ENCODE data around the gene PKIB.
A peak's percentile ranks its signal among the peaks of the same experiment; 100 is the strongest.

Gene PKIB, protein sequence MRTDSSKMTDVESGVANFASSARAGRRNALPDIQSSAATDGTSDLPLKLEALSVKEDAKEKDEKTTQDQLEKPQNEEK

GRCh38 chr6:122609881-122610689 lies at the start of gene PKIB:
TSS of gene PKIB (plus strand) at chr6:122610405. CDS start at chr6:122717795, 107,390 bp downstream.
- DNase-seq (ENCODE audit: low read depth), result peak; percentile 77
- Histone ChIP-seq H3K9me3 (ENCODE audit: control insufficient read depth, low read length) (no peaks in the 10 kb centered on the region), H3K4me1 (ENCODE audit: control insufficient read depth, insufficient read depth, low read length) (peaks cover 11% of the 10 kb centered on the region), H3K4me3 (ENCODE audit: low read length) (peak within 1 kb of the TSS; percentile 83), H3K9ac (ENCODE audit: low read length) (peak within 1 kb of the TSS; percentile 8), H3K27me3 (replicated peaks; ENCODE audit: control insufficient read depth, insufficient read depth, low read length) (peaks cover 15% of the 10 kb centered on the region), H3K36me3 (ENCODE audit: control insufficient read depth, insufficient read depth, low read length, severe bottlenecking) (no peaks in the 10 kb centered on the region)

GRCh38 chr6:122563364-122564052 lies 46.7 kb upstream of the PKIB start:
- no peaks in the 10 kb centered on the region for H3K27me3 ChIP-seq (replicated peaks; ENCODE audit: control insufficient read depth, insufficient read depth, low read length)
- H3K4me3 ChIP-seq (ENCODE audit: low read length), result no peak overlapping the region
- no peaks in the 10 kb centered on the region for H3K4me1 ChIP-seq (ENCODE audit: control insufficient read depth, insufficient read depth, low read length)
- no peak overlapping the region for H3K9ac ChIP-seq (ENCODE audit: low read length)
- H3K9me3 ChIP-seq (ENCODE audit: control insufficient read depth, low read length), result peaks cover 5% of the 10 kb centered on the region
- no peak for DNase-seq (ENCODE audit: low read depth)
- H3K36me3 ChIP-seq (ENCODE audit: control insufficient read depth, insufficient read depth, low read length, severe bottlenecking), result no peaks in the 10 kb centered on the region

- no peak overlapping the region for H3K4me3 ChIP-seq (ENCODE audit: low read length)
- no peaks in the 10 kb centered on the region for H3K4me1 ChIP-seq (ENCODE audit: control insufficient read depth, insufficient read depth, low read length)
- no peaks in the 10 kb centered on the region for H3K36me3 ChIP-seq (ENCODE audit: control insufficient read depth, insufficient read depth, low read length, severe bottlenecking)
- H3K27me3 ChIP-seq (replicated peaks; ENCODE audit: control insufficient read depth, insufficient read depth, low read length), result no peaks in the 10 kb centered on the region
- DNase-seq (ENCODE audit: low read depth), result no peak
- no peak overlapping the region for H3K9ac ChIP-seq (ENCODE audit: low read length)
- H3K9me3 ChIP-seq (ENCODE audit: control insufficient read depth, low read length), result peaks cover 5% of the 10 kb centered on the region
Measured at GRCh38 chr6:122564230-122564629, 46.0 kb upstream of the PKIB start.

DNA sequence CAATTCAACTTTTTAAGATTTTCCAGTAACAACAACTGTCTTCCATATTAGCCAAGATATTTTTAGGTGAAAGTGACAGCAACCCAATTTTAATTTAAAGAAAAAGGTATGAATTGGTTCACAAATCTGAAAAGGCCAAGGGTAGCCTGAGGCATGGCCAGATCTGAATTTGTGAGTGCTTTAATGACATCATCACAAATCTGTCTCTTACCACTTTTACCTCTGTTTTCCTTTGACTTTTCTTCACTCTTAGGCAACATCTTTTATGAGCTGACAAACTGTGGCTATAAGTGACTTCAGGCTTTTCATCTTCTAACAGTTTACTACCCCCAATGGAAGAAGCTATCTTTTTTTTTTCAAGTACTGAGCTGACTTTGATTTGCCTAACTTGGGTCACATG lies 44.5 kb upstream of the PKIB start:
- Histone ChIP-seq H3K4me3 (ENCODE audit: low read length) (no peak overlapping the region), H3K9ac (ENCODE audit: low read length) (no peak overlapping the region), H3K9me3 (ENCODE audit: control insufficient read depth, low read length) (peaks cover 5% of the 10 kb centered on the region), H3K27me3 (replicated peaks; ENCODE audit: control insufficient read depth, insufficient read depth, low read length) (no peaks in the 10 kb centered on the region), H3K4me1 (ENCODE audit: control insufficient read depth, insufficient read depth, low read length) (no peaks in the 10 kb centered on the region), H3K36me3 (ENCODE audit: control insufficient read depth, insufficient read depth, low read length, severe bottlenecking) (no peaks in the 10 kb centered on the region)
- DNase-seq (ENCODE audit: low read depth), result no peak

DNA sequence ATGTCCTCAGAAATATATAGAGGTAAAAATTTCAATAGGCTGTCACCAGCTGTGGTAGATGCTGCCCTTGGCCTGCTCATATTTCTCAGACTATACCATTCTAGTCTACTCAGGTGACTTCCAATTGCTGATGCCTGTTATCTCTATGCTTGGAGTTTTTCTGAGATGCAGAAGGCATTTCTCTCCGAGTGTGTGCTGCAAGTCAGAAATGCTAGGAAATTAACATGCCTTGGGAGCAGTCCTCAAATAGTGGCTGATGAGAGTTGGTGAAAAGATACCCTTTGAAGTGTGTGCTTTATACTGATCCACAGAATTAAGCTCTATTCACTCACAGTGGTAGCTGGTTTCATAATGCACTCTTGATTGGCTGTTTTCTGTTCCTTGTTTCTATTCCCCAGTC lies 43.2 kb upstream of the PKIB start:
- no peak for DNase-seq (ENCODE audit: low read depth)
- Histone ChIP-seq H3K4me1 (ENCODE audit: control insufficient read depth, insufficient read depth, low read length) (no peaks in the 10 kb centered on the region), H3K9ac (ENCODE audit: low read length) (no peak overlapping the region), H3K4me3 (ENCODE audit: low read length) (no peak overlapping the region), H3K27me3 (replicated peaks; ENCODE audit: control insufficient read depth, insufficient read depth, low read length) (no peaks in the 10 kb centered on the region), H3K36me3 (ENCODE audit: control insufficient read depth, insufficient read depth, low read length, severe bottlenecking) (no peaks in the 10 kb centered on the region), H3K9me3 (ENCODE audit: control insufficient read depth, low read length) (peaks cover 4% of the 10 kb centered on the region)

DNA sequence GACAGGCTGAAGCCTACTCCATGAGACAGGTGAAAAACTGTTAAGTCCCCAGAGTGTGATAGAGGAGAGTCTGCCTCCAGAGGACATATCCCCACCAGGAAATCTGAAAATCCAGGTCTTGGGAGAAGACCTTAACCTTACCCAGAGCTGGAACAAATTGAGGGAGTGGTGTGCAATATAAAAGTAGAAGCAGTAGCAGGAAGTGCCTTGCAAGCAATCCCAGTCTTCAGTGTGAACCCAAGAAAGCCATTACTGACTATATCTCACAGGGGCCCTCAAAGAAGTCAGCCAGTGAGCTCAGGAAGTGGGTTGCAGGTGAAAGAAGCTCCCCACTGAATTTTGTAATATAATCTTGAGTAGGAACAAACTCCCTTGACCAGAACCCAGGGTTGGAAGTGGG lies 41.9 kb upstream of the PKIB start:
- Histone ChIP-seq H3K27me3 (replicated peaks; ENCODE audit: control insufficient read depth, insufficient read depth, low read length) (no peaks in the 10 kb centered on the region), H3K4me3 (ENCODE audit: low read length) (no peak overlapping the region), H3K36me3 (ENCODE audit: control insufficient read depth, insufficient read depth, low read length, severe bottlenecking) (no peaks in the 10 kb centered on the region), H3K9me3 (ENCODE audit: control insufficient read depth, low read length) (no peaks in the 10 kb centered on the region), H3K9ac (ENCODE audit: low read length) (no peak overlapping the region), H3K4me1 (ENCODE audit: control insufficient read depth, insufficient read depth, low read length) (no peaks in the 10 kb centered on the region)
- no peak for DNase-seq (ENCODE audit: low read depth)

GRCh38 chr6:122568797-122569221 lies 41.4 kb upstream of the PKIB start:
- Histone ChIP-seq H3K9ac (ENCODE audit: low read length) (no peak overlapping the region), H3K9me3 (ENCODE audit: control insufficient read depth, low read length) (no peaks in the 10 kb centered on the region), H3K4me3 (ENCODE audit: low read length) (no peak overlapping the region), H3K27me3 (replicated peaks; ENCODE audit: control insufficient read depth, insufficient read depth, low read length) (no peaks in the 10 kb centered on the region), H3K36me3 (ENCODE audit: control insufficient read depth, insufficient read depth, low read length, severe bottlenecking) (no peaks in the 10 kb centered on the region), H3K4me1 (ENCODE audit: control insufficient read depth, insufficient read depth, low read length) (no peaks in the 10 kb centered on the region)
- no peak for DNase-seq (ENCODE audit: low read depth)

- Histone ChIP-seq H3K9me3 (ENCODE audit: control insufficient read depth, low read length) (peaks cover 2% of the 10 kb centered on the region), H3K4me3 (ENCODE audit: low read length) (no peak overlapping the region), H3K27me3 (replicated peaks; ENCODE audit: control insufficient read depth, insufficient read depth, low read length) (no peaks in the 10 kb centered on the region), H3K4me1 (ENCODE audit: control insufficient read depth, insufficient read depth, low read length) (no peaks in the 10 kb centered on the region), H3K9ac (ENCODE audit: low read length) (no peak overlapping the region), H3K36me3 (ENCODE audit: control insufficient read depth, insufficient read depth, low read length, severe bottlenecking) (no peaks in the 10 kb centered on the region)
- DNase-seq (ENCODE audit: low read depth), result no peak
Measured at GRCh38 chr6:122569230-122569771, 40.9 kb upstream of the PKIB start.

DNA sequence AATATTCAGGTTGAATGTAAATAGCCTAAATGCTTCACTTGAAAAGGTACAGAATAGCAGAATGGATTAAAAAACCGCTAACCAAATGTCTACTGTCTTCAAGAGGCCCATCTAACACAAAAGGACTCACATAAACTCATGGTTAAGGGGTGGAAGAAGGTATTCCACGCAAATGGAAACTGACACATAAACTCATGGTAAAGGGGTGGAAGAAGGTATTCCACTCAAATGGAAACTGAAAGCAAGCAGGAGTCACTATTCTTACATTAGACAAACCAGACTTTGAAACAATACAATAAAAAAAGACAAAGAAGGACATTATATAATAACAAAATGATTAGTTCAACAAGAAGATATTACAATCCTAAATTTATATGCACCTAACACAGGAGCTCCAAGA lies 38.3 kb upstream of the PKIB start:
- Histone ChIP-seq H3K4me1 (ENCODE audit: control insufficient read depth, insufficient read depth, low read length) (no peaks in the 10 kb centered on the region), H3K4me3 (ENCODE audit: low read length) (no peak overlapping the region), H3K9me3 (ENCODE audit: control insufficient read depth, low read length) (peaks cover 11% of the 10 kb centered on the region), H3K27me3 (replicated peaks; ENCODE audit: control insufficient read depth, insufficient read depth, low read length) (no peaks in the 10 kb centered on the region), H3K36me3 (ENCODE audit: control insufficient read depth, insufficient read depth, low read length, severe bottlenecking) (no peaks in the 10 kb centered on the region), H3K9ac (ENCODE audit: low read length) (no peak overlapping the region)
- DNase-seq (ENCODE audit: low read depth), result no peak

- H3K9ac ChIP-seq (ENCODE audit: low read length), result no peak overlapping the region
- H3K4me1 ChIP-seq (ENCODE audit: control insufficient read depth, insufficient read depth, low read length), result no peaks in the 10 kb centered on the region
- H3K4me3 ChIP-seq (ENCODE audit: low read length), result no peak overlapping the region
- H3K27me3 ChIP-seq (replicated peaks; ENCODE audit: control insufficient read depth, insufficient read depth, low read length), result no peaks in the 10 kb centered on the region
- DNase-seq (ENCODE audit: low read depth), result no peak
- peaks cover 11% of the 10 kb centered on the region for H3K9me3 ChIP-seq (ENCODE audit: control insufficient read depth, low read length)
- no peaks in the 10 kb centered on the region for H3K36me3 ChIP-seq (ENCODE audit: control insufficient read depth, insufficient read depth, low read length, severe bottlenecking)
Measured at GRCh38 chr6:122576888-122577287, 33.3 kb upstream of the PKIB start.

DNA sequence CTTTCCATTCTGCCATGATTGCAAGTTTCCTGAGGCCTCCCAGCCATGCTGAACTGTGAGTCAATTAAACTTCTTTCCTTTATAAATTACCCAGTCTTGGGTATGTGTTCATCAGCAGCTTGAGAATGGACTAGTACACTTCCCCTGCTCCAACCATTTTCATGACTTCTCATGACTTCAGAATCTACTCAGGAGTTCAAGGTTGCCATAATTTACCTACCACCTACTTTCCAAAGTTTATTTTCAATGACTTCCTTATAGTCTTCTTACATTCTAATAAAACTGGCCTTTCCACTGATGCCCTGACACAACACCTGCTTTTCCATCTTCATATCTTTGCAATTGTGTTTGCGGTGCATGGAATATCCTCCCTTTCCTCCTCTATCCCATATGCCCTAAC lies 31.2 kb upstream of the PKIB start:
- H3K36me3 ChIP-seq (ENCODE audit: control insufficient read depth, insufficient read depth, low read length, severe bottlenecking), result no peaks in the 10 kb centered on the region
- H3K4me1 ChIP-seq (ENCODE audit: control insufficient read depth, insufficient read depth, low read length), result no peaks in the 10 kb centered on the region
- DNase-seq (ENCODE audit: low read depth), result no peak
- peaks cover 11% of the 10 kb centered on the region for H3K9me3 ChIP-seq (ENCODE audit: control insufficient read depth, low read length)
- H3K27me3 ChIP-seq (replicated peaks; ENCODE audit: control insufficient read depth, insufficient read depth, low read length), result no peaks in the 10 kb centered on the region
- no peak overlapping the region for H3K9ac ChIP-seq (ENCODE audit: low read length)
- no peak overlapping the region for H3K4me3 ChIP-seq (ENCODE audit: low read length)
